Stimulated activated CD8-positive, alpha-beta memory T cell treated with anti-CD3 and anti-CD28 coated beads, Interleukin-12 subunit alpha, Interleukin-12 subunit beta, amount 100 ng/mL, for 24 hours (primary cell): Measurements from ENCODE around the gene CHIA.

ENCODE experiments used
- DNase-seq: peaks from one replicate; pipeline ENCODE4 v3.0.0-alpha.2; 2020; ENCODE audit errors: extremely low read depth

Gene CHIA

GRCh38 chr1:111366256-111366655 lies 75.6 kb downstream of the CHIA start:
- no peak for DNase-seq

- DNase-seq = no peak
These were observed 78.5 kb downstream of the CHIA start for GRCh38 chr1:111369177-111369576.

GRCh38 chr1:111369645-111370044 lies 79.0 kb downstream of the CHIA start:
- no peak for DNase-seq
